GM12874 (cell line): ENCODE data around the gene TMOD1.

Source experiments
- CTCF ChIP-seq: IDR thresholded peaks from 2 replicates; pipeline ENCODE4 v1.5.1; 2011; ENCODE audit warnings: low read depth, mild to moderate bottlenecking, control low read depth, low read length, moderate library complexity; ENCODE audit not compliant: insufficient read depth

The TMOD1 gene

DNA sequence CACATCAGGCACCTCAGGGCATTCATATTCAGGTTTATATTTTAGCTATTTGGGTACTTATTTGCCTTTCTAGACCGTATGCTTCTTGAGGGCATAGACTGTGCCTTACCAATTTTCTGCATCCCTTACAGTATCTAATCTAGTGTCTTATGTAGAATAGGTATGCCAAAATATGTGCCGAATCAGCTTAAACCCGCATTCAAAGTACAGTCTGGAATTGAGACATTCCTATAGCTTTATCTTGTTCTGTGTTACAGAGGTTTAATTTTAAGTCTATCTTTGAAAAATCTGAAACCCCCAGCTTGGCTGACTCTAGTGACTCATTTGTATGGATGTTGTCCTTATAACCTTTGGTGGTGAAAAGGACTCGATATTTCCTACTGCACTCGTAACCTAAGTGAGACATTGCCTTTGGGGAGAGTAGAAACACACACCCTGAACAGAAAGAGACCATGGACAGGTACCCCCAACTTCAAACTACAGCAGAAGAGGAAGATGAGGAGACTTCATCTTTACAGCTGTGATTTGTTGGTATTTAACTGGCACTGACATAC, 27.0 kb upstream of the TMOD1 start:
- no peak for TF ChIP-seq CTCF

DNA sequence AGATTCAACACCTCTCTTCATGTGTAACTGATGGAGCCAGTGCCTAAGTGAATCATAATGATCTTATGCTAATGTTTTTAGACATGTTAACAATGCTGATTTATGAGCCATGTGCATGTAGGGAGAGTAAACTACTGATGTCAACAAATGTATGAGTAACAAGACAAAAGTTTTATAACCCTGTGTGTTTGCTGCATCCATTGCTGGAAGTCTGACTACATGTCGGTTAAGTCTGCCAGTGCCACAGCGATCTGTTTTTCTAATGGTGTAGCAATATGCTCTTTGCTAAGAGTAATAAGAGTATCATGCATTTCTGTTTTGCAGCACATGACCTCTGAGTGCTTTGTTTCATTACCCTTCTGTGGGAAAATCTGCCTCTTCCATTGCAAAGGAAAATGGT, 26.4 kb upstream of the TMOD1 start:
- no peak for TF ChIP-seq CTCF

DNA sequence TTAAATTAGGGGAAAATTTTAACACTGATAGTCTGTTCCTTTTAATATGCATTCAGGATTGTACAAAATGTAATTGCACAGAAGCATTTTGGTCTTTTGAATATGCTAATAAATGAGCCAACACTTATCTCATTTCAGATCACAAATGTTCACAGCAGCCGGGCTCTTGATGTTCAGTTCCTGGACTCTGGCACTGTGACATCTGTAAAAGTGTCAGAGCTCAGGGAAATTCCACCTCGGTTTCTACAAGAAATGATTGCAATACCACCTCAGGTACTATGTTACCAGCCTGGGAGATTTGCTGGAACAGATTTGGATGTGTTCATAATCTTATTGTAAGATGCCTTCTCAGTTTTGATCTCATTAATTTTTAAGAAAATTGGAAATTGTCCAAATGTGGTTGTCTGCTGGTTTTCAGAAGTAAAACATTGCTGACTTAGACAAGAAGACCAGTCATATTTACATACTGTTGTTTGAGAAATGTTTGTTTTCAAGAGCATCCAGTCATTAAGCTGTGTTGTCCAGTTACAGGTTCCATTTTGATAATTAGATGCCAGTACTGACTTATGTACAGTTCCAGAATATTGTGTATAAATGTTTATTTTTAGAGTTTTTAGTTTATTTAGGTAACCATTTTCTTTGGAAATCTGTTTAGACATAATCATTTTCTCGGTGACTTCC, 23.0 kb upstream of the TMOD1 start:
- TF ChIP-seq CTCF = no peak

GRCh38 chr9:97479496-97480159, 21.8 kb upstream of the TMOD1 start:
- TF ChIP-seq CTCF = no peak

GRCh38 chr9:97480174-97480573, 21.3 kb upstream of the TMOD1 start:
- no peak for TF ChIP-seq CTCF

GRCh38 chr9:97480749-97481148, 20.7 kb upstream of the TMOD1 start:
- TF ChIP-seq CTCF = no peak

GRCh38 chr9:97484134-97484533, 17.3 kb upstream of the TMOD1 start:
- no peak for TF ChIP-seq CTCF
